ENCODE data around the gene MAML2.
"Not testable (repeated sequence)": the region's sequence is repeated elsewhere in the genome, so short reads cannot be mapped to it uniquely, and the experiment has no call there.

Gene MAML2

GRCh38 chr11:96288915-96289314, 54.1 kb downstream of the MAML2 start:
- DNase-seq = no peak

DNA sequence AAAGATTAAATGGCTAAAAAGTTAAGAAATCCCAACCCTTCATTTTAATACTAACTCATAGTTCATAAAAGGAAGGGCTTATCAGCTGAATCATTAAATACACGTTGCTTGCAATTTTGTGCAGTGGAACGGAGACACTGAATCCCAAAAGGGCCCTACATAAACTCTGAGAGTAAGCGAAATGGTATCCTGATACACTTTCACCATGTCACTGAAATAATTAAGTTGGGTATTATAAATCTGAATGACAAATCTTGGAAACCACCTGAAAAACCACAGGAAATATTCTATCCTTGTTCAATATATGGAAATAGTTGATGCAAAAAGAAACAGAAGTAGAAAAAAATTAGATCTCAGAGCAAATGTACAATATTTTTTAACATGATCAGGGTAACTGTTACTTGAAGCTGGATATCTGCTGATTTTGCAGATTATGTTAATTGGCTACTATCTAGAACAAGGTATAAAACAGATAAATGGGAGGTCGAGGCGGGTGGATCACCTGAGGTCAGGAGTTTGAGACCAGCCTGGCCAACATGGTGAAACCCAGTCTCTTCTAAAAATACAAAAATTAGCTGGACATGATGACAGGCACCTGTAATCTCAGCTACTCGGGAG, 55.1 kb downstream of the MAML2 start:
- no peak for DNase-seq

- DNase-seq = not testable (repeated sequence)
Observed at GRCh38 chr11:96285985-96286384, 57.0 kb downstream of the MAML2 start.

GRCh38 chr11:96284917-96285316, 58.1 kb downstream of the MAML2 start:
- DNase-seq = no peak

DNA sequence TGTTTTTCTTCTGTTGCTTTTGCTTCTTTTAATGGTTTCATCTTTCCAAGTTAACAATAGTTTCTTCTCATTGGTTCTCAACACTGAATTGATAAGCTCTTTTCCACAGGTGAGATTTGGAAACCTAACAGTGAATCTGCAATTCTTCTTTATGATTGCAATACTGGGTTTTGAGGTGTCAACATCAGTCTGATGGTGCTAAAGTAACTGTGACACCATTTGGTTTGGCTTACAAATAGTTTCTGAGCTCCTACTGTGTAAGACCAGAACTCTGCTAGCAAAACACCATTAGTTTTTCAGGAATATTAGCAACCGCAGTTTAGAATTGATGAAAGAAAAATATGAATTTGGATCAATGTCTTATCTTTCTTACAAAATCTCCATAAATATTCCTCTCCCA, 58.6 kb downstream of the MAML2 start:
- no peak for DNase-seq

GRCh38 chr11:96282625-96283220, 60.3 kb downstream of the MAML2 start:
- no peak for DNase-seq

- DNase-seq = no peak
Observed at GRCh38 chr11:96280444-96280843, 62.6 kb downstream of the MAML2 start.

DNA sequence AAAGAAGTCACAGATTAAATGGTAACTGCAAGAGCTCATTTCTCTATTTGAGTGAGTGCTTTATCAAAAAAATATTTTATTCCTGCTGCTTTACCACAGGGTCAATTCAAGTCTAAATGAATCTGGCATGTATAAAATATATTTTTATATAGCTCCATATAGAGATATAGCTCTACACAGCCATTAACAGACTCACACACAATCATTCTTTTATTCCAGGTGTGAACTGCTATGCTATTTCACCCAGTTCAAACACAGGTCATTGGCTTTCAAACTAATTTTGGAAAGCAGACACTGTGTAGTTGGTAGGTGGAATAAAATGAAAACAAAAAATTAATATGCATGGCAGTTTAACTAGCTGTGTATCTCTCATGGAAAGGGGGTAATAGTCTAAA, 63.1 kb downstream of the MAML2 start:
- DNase-seq = no peak

DNA sequence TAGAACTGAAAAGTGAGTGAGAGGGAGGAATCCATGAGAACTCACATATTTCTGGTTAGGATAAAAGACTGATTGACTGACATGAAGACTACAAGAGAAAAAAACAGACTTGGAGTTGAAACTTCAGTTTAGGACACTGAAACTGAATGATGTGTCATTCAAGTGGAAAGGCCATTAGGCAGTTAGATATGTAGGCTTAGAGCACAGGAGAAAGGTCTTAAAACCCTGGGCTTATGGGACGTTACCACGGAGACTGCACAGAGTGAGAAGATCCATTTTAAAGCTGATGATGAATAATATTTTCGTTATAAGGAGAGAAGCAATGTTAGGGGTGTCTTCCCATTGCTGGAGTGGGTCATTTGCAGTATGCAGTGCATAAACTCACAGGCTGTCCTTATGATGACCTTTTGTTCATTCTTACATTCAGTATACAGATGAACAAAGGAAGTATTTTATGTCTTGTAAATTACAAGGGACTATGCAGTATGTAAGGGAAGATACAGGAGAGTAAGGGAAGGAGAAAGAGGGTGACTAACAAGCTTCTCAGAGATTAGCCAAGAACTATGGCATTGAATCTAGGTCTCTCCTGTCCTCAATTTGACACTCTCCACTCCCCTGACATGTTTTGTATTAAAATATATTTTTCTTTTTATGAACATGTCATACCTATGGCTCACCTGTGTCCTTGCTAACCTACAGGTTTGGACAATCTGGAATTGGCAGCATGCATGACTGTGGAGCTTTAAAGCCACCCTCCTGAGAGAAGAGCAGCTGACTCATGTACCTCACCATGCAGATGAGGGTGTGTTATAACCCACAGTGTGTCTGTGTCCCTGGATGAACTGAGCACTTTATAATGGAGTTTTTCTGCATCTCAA, 63.7 kb downstream of the MAML2 start:
- no peak for DNase-seq

DNA sequence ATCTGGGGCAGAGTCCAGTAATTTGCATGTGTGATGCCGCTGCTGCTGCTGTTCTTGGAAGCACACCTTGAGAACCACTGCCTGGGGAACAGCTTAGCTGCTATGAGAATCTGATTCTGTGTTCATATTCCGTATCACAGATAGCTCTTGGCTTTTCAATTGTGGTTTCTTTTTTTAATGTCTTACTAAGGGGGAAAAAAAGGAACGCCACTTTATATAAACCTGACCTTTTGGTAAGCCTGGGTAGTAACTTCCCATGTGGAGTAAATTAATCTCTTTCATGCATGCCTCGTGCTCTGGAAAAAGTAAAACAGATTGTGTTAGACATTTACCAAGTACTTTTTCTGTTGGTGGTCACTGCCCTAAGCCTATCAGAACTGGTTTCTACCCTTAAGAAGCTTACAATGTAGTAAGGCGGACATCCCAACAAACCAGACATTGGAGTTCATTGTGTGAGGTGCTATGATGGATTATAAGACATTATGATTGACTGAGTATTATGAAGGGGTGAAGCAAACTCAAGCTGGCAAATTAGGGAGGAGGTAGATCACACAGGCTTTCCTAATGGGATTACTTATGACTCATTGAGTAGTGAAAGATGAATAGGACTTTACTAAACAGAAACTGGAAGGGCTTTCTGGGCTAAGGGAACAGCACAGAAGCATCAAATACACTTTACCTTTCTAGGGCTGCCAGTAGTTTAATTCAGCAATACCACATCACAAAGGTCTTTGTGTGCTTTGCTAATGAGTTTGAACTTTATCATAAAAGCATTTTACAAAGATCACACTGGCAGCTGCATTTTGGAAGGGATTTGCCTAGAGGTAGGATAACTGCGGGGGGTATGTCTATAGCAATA, 64.7 kb downstream of the MAML2 start:
- no peak for DNase-seq

- DNase-seq = no peak
Observed at GRCh38 chr11:96277696-96278038, 65.3 kb downstream of the MAML2 start.

GRCh38 chr11:96276836-96277235, 66.2 kb downstream of the MAML2 start:
- no peak for DNase-seq

GRCh38 chr11:96275801-96276594, 67.0 kb downstream of the MAML2 start:
- DNase-seq = no peak

DNA sequence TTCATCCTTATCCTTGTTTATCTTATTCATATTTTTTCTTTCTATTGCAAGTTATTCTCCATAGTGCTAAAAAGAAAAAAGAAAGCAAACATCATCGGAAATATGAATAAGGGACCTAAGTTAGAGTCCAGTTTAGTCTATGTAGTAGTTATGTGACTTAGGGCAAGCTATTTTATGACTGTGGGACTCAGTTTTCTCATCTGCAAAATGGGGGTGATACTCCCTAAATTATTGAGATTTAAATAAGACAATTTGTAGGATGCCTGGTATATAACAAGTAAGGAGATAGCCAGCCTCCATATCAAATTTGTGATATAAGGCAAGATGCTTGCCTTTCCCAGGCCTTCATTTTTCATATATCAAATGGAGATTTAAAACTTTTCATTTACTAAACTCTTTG, 69.5 kb downstream of the MAML2 start:
- no peak for DNase-seq

DNA sequence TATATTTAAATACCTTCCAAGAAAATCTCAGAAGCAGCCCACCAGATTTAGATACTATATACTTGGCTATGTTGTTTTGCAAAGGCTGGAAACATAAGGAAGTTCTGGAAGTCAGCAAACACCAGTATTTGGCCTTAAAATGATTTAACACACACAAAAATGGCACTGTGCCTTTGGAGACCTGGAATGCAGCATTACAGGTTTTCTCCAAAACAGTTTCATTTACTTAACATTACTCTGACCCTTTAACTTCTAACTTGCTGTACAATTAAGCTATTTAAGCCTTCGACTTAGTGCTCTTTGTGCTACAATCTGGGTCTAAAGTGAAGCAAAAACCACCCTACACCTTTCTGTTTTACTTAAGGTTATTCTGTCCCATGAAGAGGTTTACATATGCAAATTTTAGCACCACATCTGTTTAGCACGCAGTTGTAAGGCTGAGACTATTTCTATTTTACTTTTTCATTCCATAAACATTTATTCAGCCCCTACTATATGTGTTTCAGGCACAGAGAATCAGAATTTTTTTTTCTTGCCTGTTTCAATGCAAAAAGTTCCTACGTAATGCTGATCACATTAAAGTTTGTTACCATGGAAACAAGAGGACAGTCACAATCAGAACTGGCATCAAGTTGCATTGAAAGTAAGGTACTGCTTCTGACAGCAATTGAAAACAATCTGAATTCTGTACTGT, 70.3 kb downstream of the MAML2 start:
- DNase-seq = no peak

DNA sequence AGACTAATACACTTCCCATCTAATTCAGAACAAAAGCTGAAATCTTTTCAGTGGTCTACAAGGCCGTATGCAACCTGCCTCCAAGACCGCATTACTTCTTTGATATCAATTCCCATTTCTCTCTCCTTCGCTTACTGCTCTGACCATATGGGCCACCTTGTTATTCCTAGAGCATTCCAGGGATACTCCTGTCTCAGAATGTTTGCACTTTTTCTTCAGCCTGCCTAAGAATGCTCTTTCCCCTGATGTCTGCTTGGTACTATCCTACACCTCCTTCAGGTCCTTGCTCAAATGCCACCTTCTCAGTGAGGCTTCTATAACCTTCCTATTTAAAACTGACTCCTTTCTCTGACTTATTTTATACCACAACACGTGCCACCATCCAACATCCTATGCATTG, 71.2 kb downstream of the MAML2 start:
- DNase-seq = no peak

- not testable (repeated sequence) for DNase-seq
Observed at GRCh38 chr11:96271352-96271751, 71.6 kb downstream of the MAML2 start.

DNA sequence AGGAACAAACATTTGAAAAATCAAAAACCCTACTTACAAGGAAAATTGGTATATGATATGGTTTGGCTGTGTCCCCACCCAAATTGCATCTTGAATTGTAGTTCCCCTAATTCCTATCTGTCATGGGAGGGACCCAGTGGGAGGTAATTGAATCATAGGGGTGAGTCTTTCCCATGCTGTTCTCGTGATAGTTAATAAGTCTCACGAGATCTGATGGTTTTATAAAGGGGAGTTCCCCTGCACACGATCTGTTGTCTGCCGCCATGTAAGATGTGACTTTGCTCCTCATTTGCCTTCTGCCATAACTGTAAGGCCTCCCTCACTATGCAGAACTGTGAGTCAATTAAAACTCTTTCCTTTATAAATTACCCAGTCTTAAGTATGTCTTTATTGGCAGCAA, 74.5 kb downstream of the MAML2 start:
- not testable (repeated sequence) for DNase-seq

GRCh38 chr11:96267496-96268032, 75.4 kb downstream of the MAML2 start:
- no peak for DNase-seq

DNA sequence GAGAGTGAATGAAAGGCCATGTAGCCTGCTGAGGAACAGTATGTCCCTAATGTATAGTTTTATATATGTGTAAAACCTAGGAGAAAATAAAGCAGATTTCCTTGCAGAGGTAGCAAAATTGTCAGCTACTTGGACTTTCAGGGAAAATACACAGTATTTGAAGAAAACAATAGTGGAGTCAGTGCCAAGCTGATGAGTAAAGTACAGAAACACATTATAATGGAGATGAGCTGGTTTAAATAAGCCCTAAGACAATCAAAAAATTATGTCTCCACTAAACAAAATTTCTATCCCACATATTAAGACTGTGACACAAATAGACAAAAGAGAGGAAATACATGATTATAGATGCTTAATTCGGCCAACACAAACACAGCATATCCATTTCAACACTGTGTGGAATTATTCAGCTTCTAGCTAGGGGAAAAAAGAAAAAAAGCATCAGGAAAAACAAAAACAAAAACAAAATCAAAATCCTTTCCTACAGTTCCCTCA, 75.9 kb downstream of the MAML2 start:
- no peak for DNase-seq

DNA sequence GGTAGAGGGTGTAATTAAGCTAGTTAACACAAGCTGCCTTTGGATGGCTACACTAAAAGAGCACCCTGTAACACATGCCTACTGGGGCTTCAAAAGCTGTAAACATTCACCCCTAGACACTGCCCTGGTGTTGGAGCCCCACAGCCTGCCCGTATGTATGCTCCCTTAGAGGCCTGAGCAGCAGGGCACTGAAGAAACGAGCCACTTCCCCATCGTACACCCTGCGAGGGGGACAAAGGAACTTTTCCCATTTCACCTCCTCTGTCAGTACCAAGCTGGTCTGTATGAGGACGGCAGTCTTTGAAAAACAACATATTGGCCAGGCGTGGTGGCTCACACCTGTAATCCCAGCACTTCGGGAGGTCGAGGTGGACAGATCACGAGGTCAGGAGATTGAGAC, 77.0 kb downstream of the MAML2 start:
- DNase-seq = no peak
